Caco-2 (cell line): ENCODE data around the gene RPL19. TPM values are rescaled to one million over a fixed set of nuclear protein-coding genes. Genes with fewer than 3 reads are reported as not detected.

Experiments used
- BruUV-seq: library from RNA; stranded (reverse); fragments of 400-500 nt; replicated peaks from 2 replicates; lab custom pipeline; 2021; lab: Mats Ljungman, UMichigan
- CTCF ChIA-PET: fragments of 300-600 bp; sonication (Branson Sonifier 250); formaldehyde crosslinking; loops from one replicate; lab custom pipeline; 2022; ENCODE audit warnings: antibody characterized with exemption; lab: Charles Lee
- POLR2A ChIA-PET: fragments of 300-600 bp; sonication (Branson Sonifier 250); formaldehyde crosslinking; loops from one replicate; lab custom pipeline; 2022; ENCODE audit warnings: antibody characterized with exemption; lab: Charles Lee
- DNase-seq, 2 experiments: peaks; one replicate each; pipeline versions ENCODE4 v3.0.0 to v3.0.0-alpha.2; 2020 to 2022
- H3K27me3 ChIP-seq: replicated peaks from 2 replicates; pipeline ENCODE4 v1.6.0; 2011; ENCODE audit warnings: low read length; ENCODE audit not compliant: control insufficient read depth, insufficient read depth
- H3K36me3 ChIP-seq: 2 replicates; pipeline ENCODE4 v1.5.1; 2011; ENCODE audit warnings: low read length; ENCODE audit not compliant: control insufficient read depth, insufficient read depth
- H3K4me1 ChIP-seq: fragments of 250-450 bp; sonication (Bioruptor Pico); 2 replicates; pipeline ENCODE4 v1.5.1; 2020; ENCODE audit warnings: mild to moderate bottlenecking
- H3K4me3 ChIP-seq: 2 replicates; pipeline ENCODE4 v1.5.1; 2011; ENCODE audit warnings: low read depth, mild to moderate bottlenecking, control low read depth, low read length
- H3K9me3 ChIP-seq: fragments of 250-450 bp; sonication (Bioruptor Pico); 2 replicates; pipeline ENCODE4 v1.5.1; 2020; ENCODE audit warnings: mild to moderate bottlenecking, moderate library complexity
- H3K27ac Mint-ChIP-seq: one replicate; pipeline ENCODE4 v1.8.0; 2022; ENCODE audit warnings: mixed read lengths; ENCODE audit not compliant: unreplicated experiment
- H3K27me3 Mint-ChIP-seq: one replicate; pipeline ENCODE4 v1.8.0; 2022; ENCODE audit warnings: mixed read lengths; ENCODE audit not compliant: insufficient read depth, unreplicated experiment
- H3K36me3 Mint-ChIP-seq: one replicate; pipeline ENCODE4 v1.8.0; 2022; ENCODE audit warnings: mild to moderate bottlenecking, mixed read lengths; ENCODE audit not compliant: insufficient read depth, unreplicated experiment
- H3K4me1 Mint-ChIP-seq: one replicate; pipeline ENCODE4 v1.8.0; 2022; ENCODE audit warnings: low read depth, mixed read lengths; ENCODE audit not compliant: unreplicated experiment
- H3K4me3 Mint-ChIP-seq: one replicate; pipeline ENCODE4 v1.8.0; 2022; ENCODE audit warnings: mild to moderate bottlenecking, moderate library complexity, mixed read lengths; ENCODE audit not compliant: unreplicated experiment
- H3K9me3 Mint-ChIP-seq: one replicate; pipeline ENCODE4 v1.8.0; 2022; ENCODE audit warnings: mixed read lengths; ENCODE audit not compliant: unreplicated experiment
- CTCF ChIP-seq, 2 experiments: fragments of 200-600 bp in 1 of 2; IDR thresholded peaks; 1 replicate in 1 of 2; 2 replicates in 1 of 2; pipeline versions ENCODE4 v1.5.1 to v1.8.0; 2011 to 2022; ENCODE audit warnings: antibody characterized with exemption in 1 of 2, control low read depth in 1 of 2, inconsistent platforms in 1 of 2, low read depth in 1 of 2, low read length in 1 of 2, mild to moderate bottlenecking in 1 of 2, moderate library complexity in 1 of 2; ENCODE audit not compliant: insufficient read depth in 1 of 2, severe bottlenecking in 1 of 2, unreplicated experiment in 1 of 2
- intact Hi-C: fragments of 100-400 bp; cut with micrococcal nuclease; formaldehyde crosslinking; loops from one replicate; pipeline ENCODE4 v1.10.0; 2022; ENCODE audit not compliant: unreplicated experiment
- total RNA-seq: library from RNA; stranded (reverse); gene quantifications from 2 replicates; pipeline ENCODE4 v1.2.3, GENCODE V29; 2022

Gene RPL19
- total RNA-seq, 1 experiment from 2014 or later = 1,825 TPM

- H3K9me3 ChIP-seq = no peaks in the 10 kb centered on the region
- H3K4me1 ChIP-seq = no peaks in the 10 kb centered on the region
- no peaks in the 10 kb centered on the region for H3K27me3 ChIP-seq
- BruUV-seq = no TSS peak
- no peak overlapping the region for H3K4me3 ChIP-seq
- ChIA-PET POLR2A (no interaction called here), CTCF (no interaction called here)
- H3K27ac Mint-ChIP-seq = no peak overlapping the region
- intact Hi-C loops = no loop called here
- no peaks in the 10 kb centered on the region for H3K9me3 Mint-ChIP-seq
- no peaks in the 10 kb centered on the region for H3K36me3 ChIP-seq
- no peak for TF ChIP-seq CTCF (IDR thresholded peaks at IDR 0.05; ENCODE audit: insufficient read depth in 1 of 2, low read depth in 1 of 2, low read length in 1 of 2, severe bottlenecking in 1 of 2, unreplicated experiment in 1 of 2)
- H3K36me3 Mint-ChIP-seq = no peaks in the 10 kb centered on the region
- H3K27me3 Mint-ChIP-seq = no peaks in the 10 kb centered on the region
- DNase-seq = no peak
- H3K4me3 Mint-ChIP-seq = no peak overlapping the region
- no peaks in the 10 kb centered on the region for H3K4me1 Mint-ChIP-seq
These were observed 21.5 kb upstream of the RPL19 start for GRCh38 chr17:39178536-39178935.

GRCh38 chr17:39181303-39181702 is 18.8 kb upstream of the RPL19 start:
- ChIA-PET CTCF (interaction anchor here (0.6 to 0.7 kb wide), 2 partner anchors 63 to 110 kb away, joined by 3 to 8 read pairs; no protein-coding TSS in a partner anchor), POLR2A (no interaction called here)
- Mint-ChIP-seq H3K27me3 (no peaks in the 10 kb centered on the region), H3K27ac (no peak overlapping the region), H3K4me3 (no peak overlapping the region), H3K36me3 (no peaks in the 10 kb centered on the region), H3K9me3 (no peaks in the 10 kb centered on the region), H3K4me1 (no peaks in the 10 kb centered on the region)
- Histone ChIP-seq H3K4me1 (no peaks in the 10 kb centered on the region), H3K9me3 (no peaks in the 10 kb centered on the region), H3K36me3 (no peaks in the 10 kb centered on the region; the same call in 1 of the 2 replicates), H3K4me3 (no peak overlapping the region), H3K27me3 (no peaks in the 10 kb centered on the region)
- no peak for DNase-seq
- no TSS peak for BruUV-seq
- no peak for TF ChIP-seq CTCF (IDR thresholded peaks at IDR 0.05; ENCODE audit: insufficient read depth in 1 of 2, low read depth in 1 of 2, low read length in 1 of 2, severe bottlenecking in 1 of 2, unreplicated experiment in 1 of 2)
- intact Hi-C loops = no loop called here

- no peak for TF ChIP-seq CTCF (IDR thresholded peaks at IDR 0.05; ENCODE audit: insufficient read depth in 1 of 2, low read depth in 1 of 2, low read length in 1 of 2, severe bottlenecking in 1 of 2, unreplicated experiment in 1 of 2)
- no TSS peak for BruUV-seq
- no peak overlapping the region for H3K4me3 Mint-ChIP-seq
- DNase-seq = no peak
- H3K9me3 ChIP-seq = no peaks in the 10 kb centered on the region
- no peak overlapping the region for H3K4me3 ChIP-seq
- CTCF ChIA-PET = interaction anchor here (0.6 to 1.2 kb wide), 2 partner anchors 9 to 26 kb away, joined by 3 to 8 read pairs; no protein-coding TSS in a partner anchor
- H3K4me1 ChIP-seq = no peaks in the 10 kb centered on the region
- H3K36me3 Mint-ChIP-seq = no peaks in the 10 kb centered on the region
- no peaks in the 10 kb centered on the region for H3K27me3 ChIP-seq
- H3K4me1 Mint-ChIP-seq = no peaks in the 10 kb centered on the region
- intact Hi-C loops = no loop called here
- POLR2A ChIA-PET = no interaction called here
- no peaks in the 10 kb centered on the region; the same call in 1 of the 2 replicates for H3K36me3 ChIP-seq
- H3K9me3 Mint-ChIP-seq = no peaks in the 10 kb centered on the region
- no peaks in the 10 kb centered on the region for H3K27me3 Mint-ChIP-seq
- H3K27ac Mint-ChIP-seq = no peak overlapping the region
These were observed 17.0 kb upstream of the RPL19 start for GRCh38 chr17:39183045-39183444.
